ENCODE results near the gene GTF2H3.
A peak's percentile ranks its signal among the peaks of the same experiment; 100 is the strongest.
"Not testable (repeated sequence)": the region's sequence is repeated elsewhere in the genome, so short reads cannot be mapped to it uniquely, and the experiment has no call there.

The GTF2H3 gene
- total RNA-seq: 36.5 to 88.7 reads per million in 2 experiments

GRCh38 chr12:123633379-123634141 lies at the start of gene GTF2H3, which contains the start of gene EIF2B1:
TSS of gene GTF2H3 (plus strand) at chr12:123633829. CDS start at chr12:123633860, 31 bp downstream.
TSS of gene EIF2B1 (minus strand) at chr12:123633686. CDS start at chr12:123633557, 129 bp downstream.
- peak; percentile 95 for DNase-seq (ENCODE audit: low read depth)

GRCh38 chr12:123591702-123592481 lies 41.7 kb upstream of the GTF2H3 start:
- DNase-seq (ENCODE audit: low read depth): no peak

- no peak for DNase-seq (ENCODE audit: low read depth)
These were observed 37.9 kb upstream of the GTF2H3 start for GRCh38 chr12:123595729-123596128.

GRCh38 chr12:123597100-123597499 lies 36.5 kb upstream of the GTF2H3 start:
- DNase-seq (ENCODE audit: low read depth): no peak

- DNase-seq (ENCODE audit: low read depth): no peak
These were observed 35.1 kb upstream of the GTF2H3 start for GRCh38 chr12:123598522-123598921.

- no peak for DNase-seq (ENCODE audit: low read depth)
These were observed 34.3 kb upstream of the GTF2H3 start for GRCh38 chr12:123599310-123599709.

GRCh38 chr12:123599721-123600120 lies 33.9 kb upstream of the GTF2H3 start:
- no peak for DNase-seq (ENCODE audit: low read depth)

GRCh38 chr12:123601602-123602489 lies 31.8 kb upstream of the GTF2H3 start, which contains the start of gene DDX55:
TSS of gene DDX55 (plus strand) at chr12:123602099. CDS start at chr12:123602149, 50 bp downstream.
- peak; percentile 84 for DNase-seq (ENCODE audit: low read depth)

- no peak for DNase-seq (ENCODE audit: low read depth)
These were observed 30.9 kb upstream of the GTF2H3 start for GRCh38 chr12:123602651-123603195.

GRCh38 chr12:123603495-123603894 lies 30.1 kb upstream of the GTF2H3 start:
- DNase-seq (ENCODE audit: low read depth): not testable (repeated sequence)

- DNase-seq (ENCODE audit: low read depth): no peak
These were observed 25.9 kb upstream of the GTF2H3 start for GRCh38 chr12:123607756-123608155.

- no peak for DNase-seq (ENCODE audit: low read depth)
These were observed 25.4 kb upstream of the GTF2H3 start for GRCh38 chr12:123608182-123608581.

- no peak for DNase-seq (ENCODE audit: low read depth)
These were observed 19.5 kb upstream of the GTF2H3 start for GRCh38 chr12:123614110-123614509.

- DNase-seq (ENCODE audit: low read depth): no peak
These were observed 19.1 kb upstream of the GTF2H3 start for GRCh38 chr12:123614531-123614930.

GRCh38 chr12:123617144-123617543 lies 16.5 kb upstream of the GTF2H3 start:
- DNase-seq (ENCODE audit: low read depth): no peak

- DNase-seq (ENCODE audit: low read depth): no peak
These were observed 16.0 kb upstream of the GTF2H3 start for GRCh38 chr12:123617580-123617979.

- DNase-seq (ENCODE audit: low read depth): no peak
These were observed 12.5 kb upstream of the GTF2H3 start for GRCh38 chr12:123621101-123621500.

GRCh38 chr12:123621619-123622530 lies 11.8 kb upstream of the GTF2H3 start:
- DNase-seq (ENCODE audit: low read depth): no peak

GRCh38 chr12:123634142-123634561 lies 523 bp downstream of the GTF2H3 start:
- DNase-seq (ENCODE audit: low read depth): no peak

- no peak for DNase-seq (ENCODE audit: low read depth)
These were observed 10.3 kb downstream of the GTF2H3 start for GRCh38 chr12:123643911-123644310.
